Neuronal stem cell (in vitro differentiated cells): ENCODE data around the gene RNF44.

ENCODE experiments used
- DNase-seq: peaks from one replicate; pipeline ENCODE4 v3.0.0-alpha.2; 2013; ENCODE audit warnings: low spot score
- H2AFZ ChIP-seq: one replicate; pipeline ENCODE4 v1.6.1; 2013; ENCODE audit warnings: mild to moderate bottlenecking, low read length, inconsistent platforms
- H2AK5ac ChIP-seq: 2 replicates; pipeline ENCODE4 v1.6.1; 2013; ENCODE audit warnings: low read depth, mild to moderate bottlenecking, inconsistent platforms, low read length, moderate library complexity, mixed read lengths
- H2BK120ac ChIP-seq: 2 replicates; pipeline ENCODE4 v1.6.1; 2013; ENCODE audit warnings: low read depth, mild to moderate bottlenecking, inconsistent platforms, low read length, moderate library complexity, mixed read lengths
- H2BK12ac ChIP-seq: one replicate; pipeline ENCODE4 v1.6.1; 2013; ENCODE audit warnings: low read length, inconsistent platforms
- H2BK15ac ChIP-seq: 2 replicates; pipeline ENCODE4 v1.6.1; 2013; ENCODE audit warnings: mild to moderate bottlenecking, low read length, inconsistent platforms, mixed read lengths
- H2BK5ac ChIP-seq: one replicate; pipeline ENCODE4 v1.6.1; 2013; ENCODE audit warnings: inconsistent platforms, mild to moderate bottlenecking, low read length, moderate library complexity
- H3K14ac ChIP-seq: one replicate; pipeline ENCODE4 v1.6.1; 2013; ENCODE audit warnings: low read length, inconsistent platforms
- H3K18ac ChIP-seq: 2 replicates; pipeline ENCODE4 v1.6.1; 2013; ENCODE audit warnings: low read length, inconsistent platforms
- H3K23ac ChIP-seq: 2 replicates; pipeline ENCODE4 v1.6.1; 2013; ENCODE audit warnings: low read depth, mild to moderate bottlenecking, mixed read lengths, low read length, inconsistent platforms; ENCODE audit not compliant: poor library complexity
- H3K27ac ChIP-seq: replicated peaks from 3 replicates; pipeline ENCODE4 v1.5.1; 2013; ENCODE audit warnings: low read length, inconsistent platforms
- H3K27me3 ChIP-seq, 3 experiments: 2 replicates each; pipeline ENCODE4 v1.6.1; 2013; ENCODE audit warnings: low read length in 3 of 3, mild to moderate bottlenecking in 2 of 3, inconsistent platforms in 1 of 3, low read depth in 1 of 3, mixed read lengths in 1 of 3, moderate library complexity in 1 of 3; ENCODE audit not compliant: control insufficient read depth in 3 of 3, insufficient read depth in 3 of 3
- H3K36me3 ChIP-seq, 2 donors: replicated peaks in 1 of 2; 2 replicates each; pipeline ENCODE4 v1.6.1; 2013; ENCODE audit warnings: low read length in 2 of 2; ENCODE audit not compliant: control insufficient read depth in 2 of 2, insufficient read depth in 2 of 2
- H3K4ac ChIP-seq: 2 replicates; pipeline ENCODE4 v1.6.1; 2013; ENCODE audit warnings: inconsistent platforms, mild to moderate bottlenecking, low read length, moderate library complexity
- H3K4me1 ChIP-seq, 2 donors: 1 replicate in 1 of 2; 2 replicates in 1 of 2; pipeline ENCODE4 v1.6.1; 2013; ENCODE audit warnings: low read length in 2 of 2, low read depth in 1 of 2; ENCODE audit not compliant: control insufficient read depth in 2 of 2, insufficient read depth in 1 of 2
- H3K4me2 ChIP-seq: one replicate; pipeline ENCODE4 v1.6.1; 2013; ENCODE audit warnings: mild to moderate bottlenecking, low read length, inconsistent platforms; ENCODE audit not compliant: insufficient read depth, poor library complexity, severe bottlenecking
- H3K4me3 ChIP-seq, 2 donors: 2 replicates each; pipeline ENCODE4 v1.5.1; 2013; ENCODE audit warnings: low read length in 2 of 2, mild to moderate bottlenecking in 2 of 2, inconsistent platforms in 1 of 2, moderate library complexity in 1 of 2
- H3K79me1 ChIP-seq: one replicate; pipeline ENCODE4 v1.6.1; 2013; ENCODE audit warnings: low read depth, mild to moderate bottlenecking, inconsistent platforms, low read length, moderate library complexity
- H3K9ac ChIP-seq: one replicate; pipeline ENCODE4 v1.6.1; 2013; ENCODE audit warnings: mild to moderate bottlenecking, low read depth, low read length, inconsistent platforms; ENCODE audit not compliant: poor library complexity
- H3K9me3 ChIP-seq, 2 donors: replicated peaks in 1 of 2; 2 replicates each; pipeline versions ENCODE3 to v1.6.1; 2013; ENCODE audit warnings: low read length in 2 of 2, mild to moderate bottlenecking in 2 of 2, inconsistent platforms in 1 of 2, low read depth in 1 of 2, mixed read lengths in 1 of 2, moderate library complexity in 1 of 2; ENCODE audit not compliant: control insufficient read depth in 2 of 2, insufficient read depth in 1 of 2
- H4K8ac ChIP-seq: one replicate; pipeline ENCODE4 v1.6.1; 2013; ENCODE audit warnings: low read depth, mild to moderate bottlenecking, inconsistent platforms, low read length, moderate library complexity
- H4K91ac ChIP-seq: one replicate; pipeline ENCODE4 v1.6.1; 2013; ENCODE audit warnings: low read length, low read depth, mild to moderate bottlenecking, inconsistent platforms; ENCODE audit not compliant: poor library complexity
- WGBS, 2 donors: extraction: QIAGEN DNeasy Blood & Tissue Kit; methylation state at CpG; one replicate each; pipeline ENCODE4 v1.1.7; 2013; ENCODE audit warnings: missing lambda C conversion rate in 2 of 2, mixed read lengths in 1 of 2; ENCODE audit not compliant: insufficient read length in 2 of 2, insufficient replicate concordance in 1 of 2; ENCODE audit errors: extremely low coverage in 2 of 2; 5-methylcytosine and 5-hydroxymethylcytosine counted together

RNF44 gene

GRCh38 chr5:176533390-176533789, 3.8 kb downstream of the RNF44 start:
- no peak overlapping the region for H3K9ac ChIP-seq
- H2BK12ac ChIP-seq = no peak overlapping the region
- no peak overlapping the region for H3K23ac ChIP-seq
- H4K8ac ChIP-seq = no peak overlapping the region
- no peaks in the 10 kb centered on the region for H3K27me3 ChIP-seq
- no peak overlapping the region for H2BK120ac ChIP-seq
- no peak overlapping the region for H3K27ac ChIP-seq
- no peak overlapping the region for H2BK15ac ChIP-seq
- peaks cover 32% of the 10 kb centered on the region for H3K79me1 ChIP-seq
- WGBS, 2 donors = no CpG with 5 or more reads among the region's 8 CpGs
- peaks cover 5 to 16% of the 10 kb centered on the region in 2 donors for H3K4me1 ChIP-seq
- H3K14ac ChIP-seq = no peak overlapping the region
- H2AFZ ChIP-seq = no peak overlapping the region
- H3K4ac ChIP-seq = no peak overlapping the region
- peaks cover 36 to 61% of the 10 kb centered on the region in 2 donors for H3K36me3 ChIP-seq
- no peak overlapping the region for H4K91ac ChIP-seq
- no peak overlapping the region for H2AK5ac ChIP-seq
- H3K4me2 ChIP-seq = no peak overlapping the region
- no peak overlapping the region for H3K18ac ChIP-seq
- H2BK5ac ChIP-seq = no peak overlapping the region
- no peaks in the 10 kb centered on the region for H3K9me3 ChIP-seq
- H3K4me3 ChIP-seq = no peak overlapping the region
- DNase-seq = no peak

DNA sequence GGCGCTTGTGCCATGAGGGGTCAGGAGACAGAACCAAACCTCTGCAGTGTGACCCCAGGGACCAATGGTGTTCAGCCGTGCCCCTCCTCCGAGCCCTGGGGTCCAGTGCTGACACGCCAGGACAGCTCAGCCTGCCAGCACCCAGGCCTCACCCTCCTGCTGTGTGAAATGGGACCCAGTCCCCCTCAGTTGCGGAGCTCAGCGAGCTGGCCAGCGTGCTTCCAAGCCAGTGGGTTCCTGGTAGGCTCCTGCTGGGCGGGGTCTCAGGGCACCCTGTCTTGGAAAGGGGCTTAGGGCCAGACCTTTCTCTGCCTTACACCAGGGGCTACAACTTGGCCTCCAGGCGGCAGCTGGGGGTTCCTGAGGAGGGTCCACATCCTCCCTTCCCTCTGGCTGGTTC, 4.4 kb downstream of the RNF44 start:
- WGBS, 2 donors = no CpG with 5 or more reads among the region's 9 CpGs
- Histone ChIP-seq H2AK5ac (no peak overlapping the region), H3K9me3 (no peaks in the 10 kb centered on the region)

GRCh38 chr5:176531902-176532493, 5.2 kb downstream of the RNF44 start:
- H3K4me2 ChIP-seq = no peak overlapping the region

More for the DNA sequence above, 4.4 kb downstream of the RNF44 start:
- H3K9ac ChIP-seq = no peak overlapping the region
- H2BK5ac ChIP-seq = no peak overlapping the region
- no peak for DNase-seq
- H3K27ac ChIP-seq = no peak overlapping the region
- peaks cover 40 to 66% of the 10 kb centered on the region in 2 donors for H3K36me3 ChIP-seq
- H2BK15ac ChIP-seq = no peak overlapping the region
- H3K4me1 ChIP-seq = peaks cover 5 to 16% of the 10 kb centered on the region in 2 donors
- no peak overlapping the region for H3K4ac ChIP-seq
- H4K8ac ChIP-seq = no peak overlapping the region
- no peak overlapping the region for H4K91ac ChIP-seq
- no peak overlapping the region for H3K4me2 ChIP-seq
- peak overlapping the region; percentile 81 for H3K23ac ChIP-seq
- no peak overlapping the region for H3K18ac ChIP-seq
- H3K79me1 ChIP-seq = peaks cover 32% of the 10 kb centered on the region
- H2BK120ac ChIP-seq = no peak overlapping the region
- H3K4me3 ChIP-seq = no peak overlapping the region
- H2AFZ ChIP-seq = no peak overlapping the region
- H3K14ac ChIP-seq = no peak overlapping the region
- no peaks in the 10 kb centered on the region for H3K27me3 ChIP-seq
- no peak overlapping the region for H2BK12ac ChIP-seq

GRCh38 chr5:176530983-176531901, 6.0 kb downstream of the RNF44 start:
- Histone ChIP-seq H2BK15ac (no peak overlapping the region), H3K4me1 (peaks cover 5 to 16% of the 10 kb centered on the region in 2 donors), H2BK5ac (peak overlapping the region; percentile 48), H3K27ac (no peak overlapping the region), H3K14ac (no peak overlapping the region), H4K91ac (no peak overlapping the region), H3K4me2 (no peak overlapping the region), H2AK5ac (no peak overlapping the region), H3K79me1 (peaks cover 31% of the 10 kb centered on the region), H3K36me3 (peaks cover 48 to 80% of the 10 kb centered on the region in 2 donors), H4K8ac (peak overlapping the region; percentile 86), H3K18ac (peak overlapping the region; percentile 9), H3K9ac (no peak overlapping the region), H3K27me3 (no peaks in the 10 kb centered on the region), H3K9me3 (no peaks in the 10 kb centered on the region), H2AFZ (no peak overlapping the region), H3K4me3 (no peak overlapping the region), H2BK12ac (no peak overlapping the region), H2BK120ac (no peak overlapping the region), H3K4ac (no peak overlapping the region), H3K23ac (peak overlapping the region; percentile 27)
- no CpG with 5 or more reads among the region's 24 CpGs for WGBS, 2 donors
- no peak for DNase-seq

More at GRCh38 chr5:176531902-176532493, 5.2 kb downstream of the RNF44 start:
- peak overlapping the region; percentile 2 for H3K23ac ChIP-seq
- H4K91ac ChIP-seq = no peak overlapping the region
- no peak overlapping the region for H2BK12ac ChIP-seq
- H3K36me3 ChIP-seq = peaks cover 47 to 74% of the 10 kb centered on the region in 2 donors
- H2AFZ ChIP-seq = no peak overlapping the region
- H3K9me3 ChIP-seq = no peaks in the 10 kb centered on the region
- no peak overlapping the region for H2BK120ac ChIP-seq
- no peak overlapping the region for H3K14ac ChIP-seq
- no CpG with 5 or more reads among the region's 28 CpGs for WGBS, 2 donors
- peaks cover 5 to 16% of the 10 kb centered on the region in 2 donors for H3K4me1 ChIP-seq
- peak overlapping the region; percentile 15 for H3K9ac ChIP-seq
- H3K4me3 ChIP-seq = no peak overlapping the region
- H2BK15ac ChIP-seq = no peak overlapping the region
- H3K27me3 ChIP-seq = no peaks in the 10 kb centered on the region
- peaks cover 33% of the 10 kb centered on the region for H3K79me1 ChIP-seq
- no peak overlapping the region for H3K18ac ChIP-seq
- no peak overlapping the region for H2BK5ac ChIP-seq
- H4K8ac ChIP-seq = no peak overlapping the region
- H2AK5ac ChIP-seq = no peak overlapping the region
- DNase-seq = no peak
- H3K27ac ChIP-seq = no peak overlapping the region
- no peak overlapping the region for H3K4ac ChIP-seq
